Stimulated activated naive CD4-positive, alpha-beta T cell (primary cell): ENCODE results near the gene KIAA2012.

Source experiments
- DNase-seq, 6 experiments: peaks; one replicate each; lab custom pipeline; 2025; lab: John Stamatoyannopoulos, UW

Gene KIAA2012

DNA sequence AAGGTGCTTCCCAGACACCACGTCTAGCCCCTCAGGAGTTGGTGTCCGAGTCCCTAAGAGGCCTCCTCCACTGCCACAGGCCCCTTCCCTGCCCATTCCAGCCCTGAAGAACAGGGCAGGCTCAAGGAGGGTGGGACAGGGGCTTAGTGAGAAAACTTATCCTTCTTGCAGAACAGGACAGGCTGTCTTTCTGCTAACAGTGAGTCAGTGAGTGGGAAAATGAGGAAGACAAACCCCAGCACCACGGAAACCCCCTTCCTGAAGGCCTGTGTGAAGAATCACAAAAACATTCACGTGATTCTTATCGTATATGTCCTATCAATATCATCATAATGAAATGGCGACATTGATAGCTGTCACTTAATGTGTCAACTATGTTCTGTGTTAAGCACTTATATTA lies 29.6 kb upstream of the KIAA2012 start:
- DNase-seq, result no peak

DNA sequence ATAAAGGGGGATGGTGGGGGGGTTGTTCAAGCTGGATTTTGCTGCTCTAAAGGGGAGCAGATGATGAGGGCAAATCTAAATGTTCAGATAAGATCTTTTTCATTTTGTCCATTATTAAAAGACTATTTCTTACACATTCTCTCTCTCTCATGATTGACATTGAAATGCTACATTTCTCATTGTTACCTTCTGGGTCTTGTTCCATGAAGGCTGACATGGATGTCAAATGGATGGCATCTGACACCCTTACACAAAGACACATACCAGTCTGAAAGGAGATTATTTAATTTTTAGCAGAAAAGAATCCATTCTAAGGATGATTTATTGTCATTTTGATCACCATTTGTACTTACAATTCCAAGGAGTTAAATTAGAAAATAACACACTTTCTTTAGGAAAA lies 28.3 kb upstream of the KIAA2012 start:
- DNase-seq, result no peak

DNA sequence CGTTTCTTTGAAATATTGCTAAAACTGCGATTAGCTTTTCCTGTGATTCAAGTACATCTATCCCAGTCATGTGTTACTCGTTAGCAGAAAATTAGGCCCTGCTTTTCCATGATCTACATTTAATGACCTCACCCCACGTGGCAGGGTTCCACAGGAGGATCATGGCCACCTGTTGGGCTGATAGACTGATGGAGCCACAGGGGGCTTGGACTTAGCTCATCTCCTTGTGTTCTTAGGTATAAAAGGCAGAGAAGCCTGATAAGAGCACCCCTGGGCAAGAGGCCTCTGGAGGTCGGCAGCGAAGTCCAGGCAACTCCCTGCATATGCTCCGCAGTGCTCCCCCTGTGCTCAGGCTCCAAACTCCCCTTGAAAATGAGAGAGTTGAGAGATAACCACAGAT lies 26.5 kb upstream of the KIAA2012 start:
- DNase-seq, result no peak

DNA sequence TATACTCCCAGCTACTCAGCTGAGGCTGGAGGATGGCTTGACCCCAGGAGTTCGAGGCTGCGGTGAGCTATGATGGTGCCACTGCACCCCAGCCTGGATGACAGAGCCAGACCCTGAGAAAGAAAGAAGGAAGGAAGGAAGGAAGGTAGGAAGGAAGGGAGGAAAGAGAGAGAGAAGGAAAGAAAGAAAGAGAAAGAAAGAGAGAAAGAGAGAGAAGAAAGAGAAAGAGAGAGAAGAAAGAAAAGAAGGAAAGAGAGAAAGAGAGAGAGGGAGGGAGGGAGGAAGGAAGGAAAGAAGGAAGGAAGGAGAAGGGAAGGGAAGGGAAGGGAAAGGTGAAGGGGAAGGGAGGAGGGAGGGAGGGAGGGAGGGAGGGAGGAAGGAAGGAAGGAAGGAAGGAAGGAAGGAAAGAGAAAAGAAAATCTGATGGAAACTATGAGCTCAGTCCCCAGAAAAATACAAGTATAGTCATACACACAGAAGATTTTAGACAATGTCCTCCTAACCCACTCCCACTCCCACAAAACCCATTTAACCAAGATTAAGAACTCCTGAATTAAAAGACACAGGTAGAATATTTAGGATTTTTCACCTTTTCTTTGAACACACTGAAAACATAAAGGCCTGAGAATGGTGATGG lies 23.8 kb upstream of the KIAA2012 start:
- DNase-seq, result no peak

DNA sequence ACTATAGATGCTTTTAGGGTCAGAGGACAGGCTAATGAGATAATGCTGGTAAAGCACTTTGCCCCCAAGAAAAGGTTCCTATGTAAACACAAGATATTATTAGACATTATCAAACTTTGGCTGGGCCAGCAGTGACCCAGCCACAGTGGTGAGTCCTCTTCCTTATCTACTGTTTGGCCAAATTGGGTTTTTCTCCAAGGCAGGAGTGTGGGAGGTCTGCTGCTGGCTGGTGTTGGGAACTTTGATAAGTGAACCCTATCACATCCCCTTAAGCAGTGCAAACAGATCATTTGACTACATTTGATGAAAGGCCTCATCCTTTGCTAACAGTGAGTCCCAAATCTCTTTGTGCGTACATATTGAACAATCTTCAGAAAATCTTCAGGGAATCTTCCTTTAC lies 23.2 kb upstream of the KIAA2012 start:
- DNase-seq, result no peak

DNA sequence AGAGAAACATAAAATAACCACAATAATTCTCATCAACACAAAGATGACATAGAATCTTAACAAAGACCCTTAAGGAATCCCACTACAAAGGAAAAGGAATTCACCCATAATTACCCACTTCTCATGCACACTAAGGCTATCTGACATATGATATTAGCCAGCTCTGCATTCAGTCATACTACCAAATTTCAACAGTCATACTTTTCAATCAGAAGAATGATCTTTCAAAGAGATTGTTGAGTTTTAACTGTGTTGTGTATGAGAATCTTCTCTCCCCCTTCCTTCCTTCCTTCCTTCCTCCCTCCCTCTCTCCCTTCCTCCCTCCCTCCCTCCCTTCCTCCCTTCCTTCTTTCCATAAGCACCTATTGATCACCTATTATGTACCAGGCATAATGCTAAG lies 22.4 kb upstream of the KIAA2012 start:
- no peak for DNase-seq

DNA sequence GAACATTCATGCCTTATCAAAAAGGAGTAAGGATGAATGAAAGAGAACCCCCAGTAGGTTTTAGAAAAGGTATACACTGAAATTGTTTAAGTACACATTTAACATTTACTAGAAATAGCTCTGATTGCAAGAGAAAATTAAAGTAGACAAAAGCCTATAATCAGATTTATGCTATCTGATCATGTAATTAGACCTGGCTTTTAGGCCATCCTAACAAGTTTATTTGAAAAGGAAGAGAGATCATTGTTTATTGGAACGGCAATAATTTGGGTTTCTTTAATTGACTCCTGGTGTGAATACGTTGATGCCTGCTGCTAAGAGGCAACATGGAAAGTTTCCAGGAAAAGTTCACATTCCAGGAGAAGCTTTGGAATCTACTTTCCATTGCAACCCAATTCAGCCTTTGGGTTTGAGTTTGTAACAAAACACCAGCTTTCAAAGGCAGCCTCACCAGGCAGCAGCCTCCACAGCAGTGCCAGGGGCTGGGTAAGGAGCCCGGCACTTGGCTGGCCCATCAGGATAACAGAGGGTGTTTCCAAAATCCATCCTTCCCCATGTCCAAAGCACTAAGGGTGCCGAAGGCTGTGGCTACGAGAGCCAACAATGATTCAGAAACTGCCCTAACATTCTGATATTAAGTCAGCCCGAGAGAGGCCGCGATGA lies 21.4 kb upstream of the KIAA2012 start:
- no peak for DNase-seq

DNA sequence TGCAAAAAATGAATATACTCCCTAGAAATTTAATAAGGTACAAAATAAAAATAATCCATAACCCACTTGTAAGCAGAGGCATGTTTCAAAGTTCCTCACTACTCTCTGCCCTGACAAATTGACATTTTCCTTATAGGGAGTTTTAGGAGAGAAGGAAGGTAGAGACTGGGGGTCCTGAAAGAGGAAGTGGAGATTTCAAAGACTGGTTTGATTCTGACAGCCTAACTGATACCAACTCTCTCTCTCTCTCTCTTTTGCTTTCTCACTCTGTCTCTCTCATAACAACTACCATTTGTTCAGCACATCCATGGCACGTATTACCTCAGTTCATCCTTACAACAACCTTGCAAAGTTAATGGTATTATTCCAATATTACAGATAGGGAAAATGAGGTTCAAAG lies 20.8 kb upstream of the KIAA2012 start:
- DNase-seq, result no peak

DNA sequence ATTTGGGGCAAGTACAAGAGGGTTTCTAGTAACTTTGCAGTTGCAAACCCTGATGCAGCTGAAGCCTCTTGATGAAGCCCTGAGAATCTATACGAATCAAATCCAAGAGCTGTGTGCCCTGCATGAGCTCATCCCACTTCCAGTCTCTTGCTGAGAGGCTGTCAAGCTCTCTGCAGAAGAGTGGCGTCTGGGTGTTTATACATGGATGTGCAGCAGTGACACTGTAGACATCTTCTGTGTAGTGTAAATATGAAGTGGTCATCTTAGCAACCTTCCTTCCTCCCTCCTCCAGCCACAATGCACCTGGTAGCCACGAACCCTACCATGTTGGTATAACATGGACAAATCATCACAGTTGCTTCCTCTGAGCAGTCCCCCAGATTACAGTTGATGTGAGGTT lies 18.4 kb upstream of the KIAA2012 start:
- DNase-seq, result no peak

DNA sequence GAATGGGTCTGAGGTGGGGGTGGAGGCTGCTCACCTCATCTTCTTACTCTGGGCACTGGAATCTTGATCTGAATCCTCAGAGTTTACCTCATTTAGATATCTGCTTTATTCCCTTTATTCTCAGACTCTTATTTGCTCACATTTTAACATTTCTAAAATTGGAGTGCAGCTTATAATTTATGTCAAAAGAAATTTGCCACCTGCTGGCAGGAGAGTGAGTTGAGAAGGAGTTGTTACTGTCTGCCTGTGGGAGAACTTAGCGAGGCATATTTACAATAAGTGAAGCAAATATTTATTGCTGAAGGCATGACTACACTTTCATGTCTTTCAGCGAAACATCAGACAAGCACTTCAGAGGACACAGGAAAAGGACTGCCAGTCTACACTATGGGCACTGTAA lies 16.4 kb upstream of the KIAA2012 start:
- peak in 1 of 6 experiments; percentile 2 for DNase-seq

DNA sequence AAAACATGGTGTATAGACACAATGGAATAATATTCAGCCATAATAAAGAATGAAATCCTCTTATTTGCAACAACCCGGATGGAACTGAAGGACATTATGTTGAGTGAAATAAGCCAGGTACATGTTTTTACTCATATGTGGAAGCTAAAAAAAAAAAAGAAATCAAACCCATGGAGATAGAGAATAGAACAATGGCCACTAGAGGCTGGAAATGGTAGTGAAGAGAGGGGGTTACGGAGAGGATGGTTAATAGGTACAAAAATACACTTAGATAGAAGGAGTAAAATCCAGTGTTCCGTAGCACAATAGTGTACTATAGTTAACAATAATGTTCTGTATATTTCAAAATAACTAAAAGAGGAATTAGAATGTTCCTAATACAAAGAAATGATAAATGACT lies 12.8 kb upstream of the KIAA2012 start:
- no peak for DNase-seq

DNA sequence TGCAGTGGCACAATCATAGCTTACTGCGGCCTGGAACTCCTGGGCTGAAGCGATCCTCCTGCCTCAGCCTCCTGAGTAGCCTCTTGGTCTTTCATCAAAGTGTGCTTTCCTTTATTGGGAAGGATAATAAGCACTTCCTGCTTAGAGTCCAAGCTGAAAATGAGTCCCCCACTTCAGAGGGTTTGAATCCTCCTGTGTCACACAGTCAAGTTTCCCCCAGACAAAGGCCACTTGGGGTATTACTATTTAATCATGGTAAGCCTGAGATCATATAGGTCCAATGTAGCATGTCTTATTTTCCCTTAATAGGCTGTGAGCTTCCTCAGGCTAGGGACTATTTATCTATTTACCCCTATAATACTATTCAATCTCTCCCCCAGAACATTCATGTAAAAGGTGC lies 11.4 kb upstream of the KIAA2012 start:
- DNase-seq, result no peak

DNA sequence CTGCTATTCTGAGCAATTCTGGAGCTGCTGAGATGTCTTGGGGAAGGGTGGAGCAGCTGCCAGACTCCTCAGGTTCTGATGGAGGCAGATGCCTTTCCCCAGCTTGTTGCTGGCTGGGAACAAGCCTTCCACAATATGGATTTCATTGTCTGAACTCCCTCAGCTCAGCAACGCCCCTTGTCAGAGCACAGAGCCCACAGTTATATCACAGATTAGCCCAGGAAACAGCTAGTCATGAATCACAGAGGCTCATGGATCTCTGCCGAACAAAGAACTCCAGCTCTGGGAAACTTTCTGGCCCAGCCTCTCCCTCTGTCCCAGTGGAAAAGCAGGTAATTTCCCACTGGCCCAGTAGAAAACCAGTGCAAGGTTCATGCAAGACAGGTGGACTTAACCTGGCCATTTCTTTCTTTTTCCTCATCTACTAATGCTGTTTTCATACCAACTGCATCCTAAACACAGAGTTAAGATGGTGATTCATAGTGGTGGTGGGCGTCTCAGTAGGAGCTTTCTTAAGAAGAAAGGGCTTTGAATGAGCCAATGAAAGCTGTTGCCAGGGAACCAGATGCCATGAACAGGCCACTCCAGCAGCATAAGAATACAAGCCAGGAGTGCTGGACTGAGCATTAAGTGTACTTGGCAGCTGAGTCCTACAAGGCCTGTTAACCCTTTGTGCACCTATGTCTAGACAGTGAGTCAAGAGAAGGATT lies 8.7 kb upstream of the KIAA2012 start:
- DNase-seq, result no peak

DNA sequence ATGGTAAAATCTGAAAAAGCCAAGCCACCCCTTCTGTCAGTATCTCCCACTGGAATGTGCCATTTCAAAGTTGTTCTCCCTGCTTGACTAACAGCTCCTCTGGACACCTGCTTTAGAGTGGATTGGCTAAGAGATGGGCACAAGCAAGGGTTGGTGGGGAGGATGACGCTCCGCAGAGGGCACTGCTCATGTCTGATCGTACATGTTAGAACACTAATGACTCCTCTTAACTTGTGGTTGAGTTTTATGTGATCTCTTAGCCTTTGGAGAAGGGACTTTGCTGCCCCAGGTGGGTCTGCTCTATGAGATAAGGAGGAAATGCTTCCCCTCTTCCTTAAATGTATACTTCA lies 8.2 kb upstream of the KIAA2012 start:
- DNase-seq, result no peak

DNA sequence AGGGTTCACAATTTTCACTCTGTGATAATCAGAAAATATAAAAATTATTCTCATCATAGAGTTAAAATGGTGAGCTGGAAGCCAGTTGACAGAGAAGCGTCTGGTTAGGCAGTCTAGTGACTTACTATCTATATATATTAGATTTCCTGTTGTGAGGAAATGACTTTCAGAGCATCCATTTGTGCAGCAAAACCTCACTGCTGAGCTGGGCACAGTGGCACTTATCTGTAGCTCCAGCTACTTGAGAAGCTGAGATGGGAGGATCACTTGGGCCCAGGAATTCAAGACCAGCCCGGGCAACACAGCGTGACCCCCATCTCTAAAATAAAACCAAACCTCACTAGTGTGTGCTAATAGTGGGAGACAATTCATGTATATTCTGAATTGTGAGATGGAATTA lies 7.2 kb upstream of the KIAA2012 start:
- no peak for DNase-seq

DNA sequence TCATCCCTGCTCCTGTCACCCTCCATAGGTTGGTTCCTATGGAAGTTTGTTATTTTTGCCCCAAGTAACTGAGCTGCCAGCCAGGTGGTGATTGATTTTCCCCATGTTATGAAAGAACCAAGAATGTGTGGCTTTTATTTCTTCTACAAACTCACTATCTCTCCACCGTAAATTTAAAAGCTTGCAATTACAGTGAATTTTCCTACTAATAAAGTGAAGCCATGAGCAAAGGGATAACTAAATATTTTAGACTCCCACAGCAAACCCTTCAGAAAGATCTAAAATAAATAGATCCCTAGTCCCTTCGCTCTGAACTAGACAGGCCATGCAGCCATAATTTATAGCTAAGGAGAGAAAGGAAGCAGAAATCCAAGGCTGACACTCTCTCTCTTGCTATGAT lies 6.2 kb upstream of the KIAA2012 start:
- DNase-seq, result no peak

DNA sequence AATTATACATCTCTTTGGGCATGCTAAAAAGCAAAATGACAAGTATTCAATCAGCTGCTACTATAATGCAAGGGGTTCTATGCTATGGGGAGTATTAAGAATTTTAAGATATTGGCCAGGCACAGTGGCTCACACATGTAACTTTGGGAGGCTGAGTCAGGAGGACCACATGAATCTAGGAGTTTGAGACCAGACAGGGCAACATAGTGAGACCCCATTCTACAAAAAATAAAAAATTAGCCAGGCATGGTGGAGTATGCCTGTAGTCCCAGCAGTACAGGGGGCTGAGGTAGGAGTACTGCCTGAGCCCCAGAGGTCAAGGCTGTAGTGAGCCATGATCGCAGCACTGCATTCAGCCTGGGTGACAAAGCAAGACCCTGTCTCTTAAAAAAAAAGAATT lies 5.5 kb upstream of the KIAA2012 start:
- no peak for DNase-seq

DNA sequence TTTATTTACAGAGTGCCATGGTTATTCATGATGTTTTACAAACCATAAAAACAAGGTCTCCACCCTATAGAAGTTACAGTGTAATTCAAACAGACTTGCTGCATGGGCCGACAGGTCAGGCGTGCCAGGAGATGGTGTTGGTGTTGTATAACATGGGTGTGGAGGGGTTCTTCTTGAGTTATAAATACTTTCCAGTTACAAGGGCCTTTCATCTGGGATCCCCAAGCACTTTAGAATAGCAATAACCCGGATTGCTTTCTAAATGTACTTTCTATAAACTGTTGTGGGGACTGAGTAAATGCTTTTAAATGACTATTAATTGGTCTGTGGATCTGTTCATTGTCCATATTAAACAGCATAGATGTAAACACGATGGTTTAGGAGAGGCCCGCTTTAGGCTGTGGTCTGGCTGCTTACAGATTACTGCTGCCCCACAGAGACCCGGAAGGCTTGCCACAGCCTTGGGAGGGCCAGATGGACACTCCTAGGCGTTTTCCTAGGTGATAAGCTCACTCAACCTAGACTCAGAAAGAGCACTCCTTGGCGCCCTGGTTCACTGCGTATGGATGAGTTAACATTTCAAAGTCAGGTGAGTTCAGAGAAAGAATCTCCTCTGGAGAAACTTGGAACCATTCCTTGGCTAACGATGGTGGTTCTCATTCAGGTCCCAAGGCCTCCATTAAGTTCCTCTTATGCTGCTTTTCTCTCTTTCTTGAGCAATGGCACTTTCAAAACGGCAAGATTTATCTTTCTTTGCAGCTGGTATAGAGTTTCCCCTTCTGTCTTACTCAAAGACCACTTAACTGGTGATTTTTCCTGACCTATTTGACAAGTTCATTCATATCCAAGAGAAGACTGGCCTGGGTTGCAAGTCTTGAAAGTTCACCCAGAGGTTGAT lies 3.6 kb upstream of the KIAA2012 start:
- no peak for DNase-seq

DNA sequence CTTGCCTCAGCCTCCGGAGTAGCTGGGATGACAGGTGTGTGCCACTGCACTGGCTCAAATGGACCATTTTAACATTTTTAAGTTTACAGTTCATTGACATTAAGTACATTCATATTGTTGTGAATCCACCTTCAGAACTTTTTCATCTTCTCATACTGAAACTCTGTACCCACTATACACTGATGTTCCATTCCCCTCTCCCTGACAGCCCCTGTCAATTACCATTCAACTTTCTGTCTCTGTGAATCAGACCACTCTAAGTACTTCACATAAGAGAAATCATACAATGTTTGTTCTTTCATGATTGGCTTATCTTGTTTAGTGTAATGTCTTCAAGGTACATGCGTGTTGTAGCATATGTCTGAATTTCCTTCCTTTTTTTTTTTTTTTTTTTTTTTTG lies 1.9 kb upstream of the KIAA2012 start:
- no peak for DNase-seq

DNA sequence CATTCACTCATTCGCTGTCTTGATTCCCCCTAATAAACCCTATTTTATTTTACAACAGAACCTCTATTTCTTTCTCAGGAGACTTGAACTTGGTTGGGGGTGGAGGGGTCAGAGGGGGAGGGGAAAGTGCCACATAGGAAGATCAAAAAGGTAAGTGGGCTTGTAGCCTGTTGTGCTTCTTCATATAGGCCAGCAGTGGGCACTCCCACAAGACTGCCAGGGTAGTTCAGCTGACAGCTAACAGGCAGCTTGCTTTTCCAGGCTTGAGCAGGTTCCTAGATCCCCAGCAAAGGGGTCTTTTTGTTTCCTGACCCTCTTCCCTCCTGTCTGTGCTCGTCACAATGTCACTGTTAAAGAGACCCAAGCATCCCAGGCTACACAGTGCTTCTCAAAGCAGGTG lies 829 bp upstream of the KIAA2012 start:
- no peak for DNase-seq

DNA sequence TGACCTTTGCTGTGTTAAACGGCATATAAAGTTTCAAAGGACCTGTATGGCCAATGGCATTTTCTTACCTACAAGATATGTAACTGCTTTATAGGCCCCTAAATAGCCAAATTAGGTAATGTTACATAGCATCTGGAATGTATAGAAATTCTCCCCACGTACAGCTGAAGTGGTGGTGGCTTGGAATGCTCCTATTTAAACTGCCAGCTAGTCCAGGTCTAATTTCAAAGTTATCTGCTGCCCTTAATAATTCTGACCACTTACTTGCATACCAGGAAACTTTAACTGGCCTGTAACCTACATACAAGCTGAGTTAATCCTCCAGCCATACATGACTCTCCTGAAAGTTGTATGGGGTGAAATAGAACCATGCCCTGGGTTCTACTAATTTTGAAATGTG lies 1.3 kb downstream of the KIAA2012 start:
- DNase-seq, result no peak

DNA sequence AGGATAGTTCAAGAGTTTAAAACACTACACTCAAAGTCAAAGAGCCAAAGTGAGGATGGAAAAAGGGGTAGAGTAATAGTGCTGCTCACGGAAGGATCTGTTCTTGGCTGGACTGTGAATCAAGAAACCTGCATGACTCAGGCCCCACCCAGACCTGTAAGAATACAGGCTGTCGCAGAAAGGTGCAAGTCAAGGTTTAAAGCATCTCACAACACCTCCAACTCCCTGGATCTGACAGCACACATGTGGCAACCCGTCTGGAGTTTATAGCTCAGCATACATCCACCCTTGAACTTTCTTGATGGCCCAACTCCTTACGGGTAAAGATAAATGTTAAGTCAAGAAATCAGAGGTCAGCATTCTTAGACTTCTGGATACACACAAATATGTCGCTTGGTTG lies 6.3 kb downstream of the KIAA2012 start:
- DNase-seq, result no peak

DNA sequence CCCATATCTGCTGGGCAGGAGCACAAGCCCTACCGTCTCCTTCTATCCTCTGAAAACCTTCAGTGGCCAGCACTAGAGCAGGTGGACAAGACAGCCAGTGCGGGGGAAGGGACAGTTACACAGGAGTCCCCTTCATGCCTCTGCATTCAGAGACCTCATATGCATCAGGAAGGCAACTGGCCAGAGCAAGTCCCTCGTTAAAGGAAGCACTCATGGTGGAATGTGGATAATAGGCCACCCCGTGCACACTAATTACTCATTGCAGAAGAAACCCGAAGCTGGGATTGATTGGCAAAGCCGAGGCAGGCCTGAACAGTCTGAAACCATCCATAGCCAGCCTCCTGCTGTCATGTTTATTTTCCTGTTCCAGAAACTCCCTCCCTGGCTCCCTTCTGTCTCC lies 11.2 kb downstream of the KIAA2012 start:
- no peak for DNase-seq
